IMR-90 (cell line): Measurements from ENCODE around the gene ARHGEF10L. TPM values are rescaled to one million over a fixed set of nuclear protein-coding genes. Genes with fewer than 3 reads are reported as not detected.

Experiments
- ATAC-seq: fragments of 200-7000 bp; cut with Tn5 transposase; 2 replicates; pipeline ENCODE4 v1.9.1; 2020; ENCODE audit warnings: low read depth, mild to moderate bottlenecking, moderate library complexity
- BruUV-seq: library from RNA; stranded (reverse); fragments of 400-500 nt; replicated peaks from 2 replicates; lab custom pipeline; 2021; lab: Mats Ljungman, UMichigan
- CTCF ChIA-PET: fragments of 300-600 bp; formaldehyde crosslinking; extraction: SDS; loops from one replicate; lab custom pipeline; 2021; ENCODE audit warnings: antibody characterized with exemption; lab: Yijun Ruan, JAX
- POLR2A ChIA-PET: fragments of 300-600 bp; sonication (Branson Sonifier 250); formaldehyde crosslinking; loops from one replicate; lab custom pipeline; 2022; ENCODE audit warnings: antibody characterized with exemption; ENCODE audit not compliant: unreplicated experiment; lab: Charles Lee
- DNase-seq: peaks from one replicate; pipeline ENCODE4 v3.0.0; 2013
- H2AFZ ChIP-seq: replicated peaks from 2 replicates; pipeline ENCODE3; 2013; ENCODE audit warnings: low read length, mild to moderate bottlenecking; ENCODE audit not compliant: poor library complexity
- H2AK5ac ChIP-seq: 2 replicates; pipeline ENCODE4 v1.6.1; 2013; ENCODE audit warnings: low read depth, low read length, inconsistent platforms
- H2AK9ac ChIP-seq: replicated peaks from 2 replicates; pipeline ENCODE3; 2013; ENCODE audit warnings: mild to moderate bottlenecking, low read depth, low read length, moderate library complexity; ENCODE audit not compliant: poor library complexity
- H2BK120ac ChIP-seq: 2 replicates; pipeline ENCODE4 v1.6.1; 2013; ENCODE audit warnings: low read depth, low read length, inconsistent platforms
- H2BK15ac ChIP-seq: 3 replicates; pipeline ENCODE4 v1.6.1; 2013; ENCODE audit warnings: low read depth, low read length, inconsistent platforms
- H2BK20ac ChIP-seq: 2 replicates; pipeline ENCODE4 v1.6.1; 2013; ENCODE audit warnings: low read depth, mild to moderate bottlenecking, inconsistent platforms, low read length, moderate library complexity
- H2BK5ac ChIP-seq: 2 replicates; pipeline ENCODE4 v1.6.1; 2013; ENCODE audit warnings: mild to moderate bottlenecking, low read depth, low read length, inconsistent platforms; ENCODE audit not compliant: poor library complexity, severe bottlenecking
- H3K14ac ChIP-seq: replicated peaks from 2 replicates; pipeline ENCODE4 v1.6.1; 2013; ENCODE audit warnings: low read depth, low read length, inconsistent platforms
- H3K18ac ChIP-seq: 2 replicates; pipeline ENCODE4 v1.6.1; 2013; ENCODE audit warnings: low read depth, low read length, control low read depth
- H3K23ac ChIP-seq: 2 replicates; pipeline ENCODE4 v1.6.1; 2013; ENCODE audit warnings: low read depth, low read length, inconsistent platforms
- H3K27ac ChIP-seq: 2 replicates; pipeline ENCODE4 v1.5.1; 2013; ENCODE audit warnings: mild to moderate bottlenecking, control low read depth, low read length; ENCODE audit not compliant: insufficient read depth
- H3K27me3 ChIP-seq: 2 replicates; pipeline ENCODE4 v1.6.1; 2013; ENCODE audit warnings: low read length; ENCODE audit not compliant: control insufficient read depth, insufficient read depth
- H3K36me3 ChIP-seq: 2 replicates; pipeline ENCODE4 v1.6.1; 2013; ENCODE audit warnings: low read length, mixed read lengths; ENCODE audit not compliant: control insufficient read depth, insufficient read depth
- H3K4ac ChIP-seq: 2 replicates; pipeline ENCODE4 v1.6.1; 2013; ENCODE audit warnings: low read depth, low read length, inconsistent platforms
- H3K4me1 ChIP-seq: 2 replicates; pipeline ENCODE4 v1.6.1; 2013; ENCODE audit warnings: low read length, mixed read lengths; ENCODE audit not compliant: control insufficient read depth, insufficient read depth
- H3K4me2 ChIP-seq: 2 replicates; pipeline ENCODE4 v1.6.1; 2013; ENCODE audit warnings: low read depth, mild to moderate bottlenecking, control low read depth, low read length, moderate library complexity
- H3K4me3 ChIP-seq: 2 replicates; pipeline ENCODE4 v1.5.1; 2013; ENCODE audit warnings: low read depth, mild to moderate bottlenecking, control low read depth, low read length, moderate library complexity; ENCODE audit not compliant: insufficient read depth
- H3K56ac ChIP-seq: 2 replicates; pipeline ENCODE4 v1.6.1; 2013; ENCODE audit warnings: low read length, inconsistent platforms; ENCODE audit not compliant: insufficient read depth; ENCODE audit errors: extremely low read depth
- H3K79me1 ChIP-seq, 2 experiments: 2 replicates each; pipeline ENCODE4 v1.6.1; 2013; ENCODE audit warnings: low read length in 2 of 2, inconsistent platforms in 1 of 2, low read depth in 1 of 2
- H3K9ac ChIP-seq: 2 replicates; pipeline ENCODE4 v1.6.1; 2013; ENCODE audit warnings: low read depth, low read length, control low read depth
- H3K9me1 ChIP-seq: 2 replicates; pipeline ENCODE4 v1.6.1; 2013; ENCODE audit warnings: low read length, inconsistent platforms; ENCODE audit not compliant: insufficient read depth
- H3K9me3 ChIP-seq: 2 replicates; pipeline ENCODE4 v1.6.1; 2013; ENCODE audit warnings: low read length; ENCODE audit not compliant: control insufficient read depth, insufficient read depth
- H4K20me1 ChIP-seq: 2 replicates; pipeline ENCODE4 v1.6.1; 2013; ENCODE audit warnings: low read length, inconsistent platforms; ENCODE audit not compliant: insufficient read depth
- H4K5ac ChIP-seq: 2 replicates; pipeline ENCODE4 v1.6.1; 2013; ENCODE audit warnings: mild to moderate bottlenecking, low read depth, low read length, control low read depth
- H4K8ac ChIP-seq, 2 experiments: 2 replicates each; pipeline ENCODE4 v1.6.1; 2013; ENCODE audit warnings: low read depth in 2 of 2, low read length in 2 of 2, control low read depth in 1 of 2, inconsistent platforms in 1 of 2
- H4K91ac ChIP-seq: 2 replicates; pipeline ENCODE4 v1.6.1; 2013; ENCODE audit warnings: low read depth, low read length, inconsistent platforms; ENCODE audit not compliant: insufficient read depth
- CHD1 ChIP-seq: IDR thresholded peaks from 2 replicates; pipeline ENCODE4 v1.6.1; 2012; ENCODE audit warnings: low read depth, low read length, improper control_type of control experiment
- CTCF ChIP-seq: conservative IDR thresholded peaks from 2 replicates; pipeline ENCODE4 v1.5.1; 2012; ENCODE audit warnings: mild to moderate bottlenecking, low read depth, low read length, improper control_type of control experiment
- MAFK ChIP-seq: IDR thresholded peaks from 2 replicates; pipeline ENCODE4 v1.6.1; 2012; ENCODE audit warnings: low read depth, low read length, improper control_type of control experiment
- MAZ ChIP-seq: IDR thresholded peaks from 2 replicates; pipeline ENCODE4 v1.6.1; 2012; ENCODE audit warnings: low read depth, mild to moderate bottlenecking, low read length, improper control_type of control experiment, moderate library complexity, borderline replicate concordance
- MXI1 ChIP-seq: IDR thresholded peaks from 2 replicates; pipeline ENCODE4 v1.6.1; 2012; ENCODE audit warnings: low read depth, mild to moderate bottlenecking, low read length, moderate library complexity, borderline replicate concordance
- POLR2A ChIP-seq: IDR thresholded peaks from 2 replicates; pipeline ENCODE4 v1.6.1; 2012; ENCODE audit warnings: mild to moderate bottlenecking, low read depth, low read length
- RAD21 ChIP-seq: IDR thresholded peaks from 2 replicates; pipeline ENCODE4 v1.6.1; 2012; ENCODE audit warnings: low read length, improper control_type of control experiment
- RCOR1 ChIP-seq: IDR thresholded peaks from 2 replicates; pipeline ENCODE4 v1.6.1; 2012; ENCODE audit warnings: mild to moderate bottlenecking, low read length, improper control_type of control experiment; ENCODE audit not compliant: insufficient replicate concordance
- SMC3 ChIP-seq: fragments of 150-350 bp; IDR thresholded peaks from 2 replicates; pipeline ENCODE4 v1.6.1; 2016; ENCODE audit warnings: low read depth, mild to moderate bottlenecking, antibody characterized with exemption, low read length, moderate library complexity
- USF2 ChIP-seq: fragments of 150-350 bp; IDR thresholded peaks from 2 replicates; pipeline ENCODE4 v1.6.1; 2017; ENCODE audit warnings: mild to moderate bottlenecking, antibody characterized with exemption, low read length, low read depth
- WGBS, 2 experiments: methylation state at CpG; one replicate each; pipeline versions ENCODE4 v1.1.5 to v1.1.7; 2013; ENCODE audit warnings: missing lambda C conversion rate in 2 of 2; ENCODE audit not compliant: insufficient read length in 1 of 2; ENCODE audit errors: extremely low coverage in 2 of 2; 5-methylcytosine and 5-hydroxymethylcytosine counted together
- dilution Hi-C: fragments of 300-500 bp; cut with HindIII; formaldehyde crosslinking; loops from one replicate; pipeline ENCODE4 v1.14.3; 2018; ENCODE audit warnings: low sequenced_read_pairs; ENCODE audit not compliant: unreplicated experiment
- in situ Hi-C: fragments of 300-500 bp; cut with MboI; formaldehyde crosslinking; loops from 3 replicates; pipeline ENCODE4 v1.14.3; 2019; ENCODE audit warnings: low sequenced_read_pairs, inconsistent platforms, mixed read lengths
- intact Hi-C: fragments of 100-400 bp; cut with micrococcal nuclease; formaldehyde crosslinking; loops from 2 replicates; pipeline ENCODE4 v1.10.0; 2022
- polyA plus RNA-seq, 3 experiments: library from polyadenylated mRNA; depleted of rRNA; stranded (reverse); fragments of >200 nt; gene quantifications; 2 replicates each; pipeline ENCODE4 v1.2.3, GENCODE V29; 2012; ENCODE audit warnings: low replicate concordance in 1 of 3
- total RNA-seq: library from RNA; depleted of rRNA; stranded (reverse); fragments of >200 nt; gene quantifications from 2 replicates; pipeline ENCODE4 v1.2.3, GENCODE V29; 2012

The ARHGEF10L gene
- total and polyA plus RNA-seq, 2 of the 4 experiments (the other 2 are of a cell fraction) = 4.8 to 12.4 TPM

GRCh38 chr1:17525996-17526686 lies 13.4 kb upstream of the ARHGEF10L start:
- in situ Hi-C loops = no loop called here
- no peak overlapping the region for H3K56ac ChIP-seq
- 0 out of 2 replicates have a peak, but pooled peaks cover 2% of the 10 kb centered on the region for H3K4me1 ChIP-seq
- no peak overlapping the region for H3K27ac ChIP-seq
- no peak overlapping the region for H3K4ac ChIP-seq
- no peak overlapping the region for H2AK5ac ChIP-seq
- H4K91ac ChIP-seq = no peak overlapping the region
- H3K27me3 ChIP-seq = peaks cover 22% of the 10 kb centered on the region
- ATAC-seq (no peak), DNase-seq (no peak)
- no peak overlapping the region for H3K23ac ChIP-seq
- H2BK5ac ChIP-seq = no peak overlapping the region
- H3K14ac ChIP-seq = no peak overlapping the region
- no peak overlapping the region for H3K9ac ChIP-seq
- WGBS, 2 experiments = 60% methylated on average over 2 of the region's 4 CpGs; no CpG with 5 or more reads in 1 of the 2 experiments
- no peak overlapping the region for H2BK120ac ChIP-seq
- no peak overlapping the region for H2AK9ac ChIP-seq
- H3K9me3 ChIP-seq = no peaks in the 10 kb centered on the region
- no peak overlapping the region for H3K4me2 ChIP-seq
- H3K4me3 ChIP-seq = no peak overlapping the region
- H2AFZ ChIP-seq = no peak overlapping the region
- CTCF ChIA-PET = no interaction called here
- H3K36me3 ChIP-seq = no peaks in the 10 kb centered on the region
- H3K9me1 ChIP-seq = 0 out of 2 replicates have a peak, but pooled peaks cover 4% of the 10 kb centered on the region
- H3K79me1 ChIP-seq = no peaks in the 10 kb centered on the region
- H2BK20ac ChIP-seq = no peak overlapping the region
- POLR2A ChIA-PET = no interaction called here
- H4K20me1 ChIP-seq = no peaks in the 10 kb centered on the region
- H3K18ac ChIP-seq = no peak overlapping the region
- no peak for TF ChIP-seq SMC3
- TF ChIP-seq MAFK = no peak
- TF ChIP-seq POLR2A = no peak
- no peak for TF ChIP-seq CTCF
- TF ChIP-seq RAD21 = no peak
- TF ChIP-seq MXI1 = no peak
- no peak for TF ChIP-seq CHD1
- no peak for TF ChIP-seq RCOR1
- no peak for TF ChIP-seq USF2
- no peak for TF ChIP-seq MAZ
- H2BK15ac ChIP-seq = no peak overlapping the region
- dilution Hi-C loops = no loop called here
- no peak overlapping the region for H4K8ac ChIP-seq
- intact Hi-C loops = no loop called here
- BruUV-seq = no TSS peak
- no peak overlapping the region for H4K5ac ChIP-seq
